ENCODE results near the gene INKA2. TPM values are rescaled to one million over a fixed set of nuclear protein-coding genes. Genes with fewer than 3 reads are reported as not detected.

Gene INKA2
- total RNA-seq (2014; rRNA removed; shearing (Covaris generic)) = 2.9 TPM in 2 replicates

- peak; percentile 92 for DNase-seq (ENCODE audit: low read depth)
Measured at GRCh38 chr1:111739194-111739924, at the start of gene INKA2. TSS of gene INKA2 (minus strand) at chr1:111739395. CDS start at chr1:111739242, 153 bp downstream.

GRCh38 chr1:111786669-111787207, 47.5 kb upstream of the INKA2 start:
- DNase-seq (ENCODE audit: low read depth) = no peak

- DNase-seq (ENCODE audit: low read depth) = no peak
Measured at GRCh38 chr1:111784273-111784901, 45.2 kb upstream of the INKA2 start.

DNA sequence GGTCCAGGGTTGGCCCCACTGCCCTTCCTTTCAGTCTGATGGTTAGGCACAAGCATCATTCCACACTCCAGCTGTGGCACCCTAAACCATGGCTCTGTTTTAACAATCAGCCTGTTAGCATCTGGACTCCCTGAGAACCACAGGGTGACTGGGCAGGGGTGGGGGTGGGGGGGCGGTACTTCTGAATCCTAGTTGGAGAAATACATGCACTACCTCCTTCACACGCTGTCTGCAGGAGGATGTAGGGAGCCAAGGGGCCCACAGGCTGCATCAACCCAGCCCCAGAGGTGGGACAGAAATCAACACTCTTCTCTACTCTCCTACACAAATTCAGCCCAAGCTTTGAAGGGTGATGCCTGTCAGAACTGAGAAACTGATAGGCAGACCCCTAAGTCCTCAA, 40.4 kb upstream of the INKA2 start:
- no peak for DNase-seq (ENCODE audit: low read depth)

DNA sequence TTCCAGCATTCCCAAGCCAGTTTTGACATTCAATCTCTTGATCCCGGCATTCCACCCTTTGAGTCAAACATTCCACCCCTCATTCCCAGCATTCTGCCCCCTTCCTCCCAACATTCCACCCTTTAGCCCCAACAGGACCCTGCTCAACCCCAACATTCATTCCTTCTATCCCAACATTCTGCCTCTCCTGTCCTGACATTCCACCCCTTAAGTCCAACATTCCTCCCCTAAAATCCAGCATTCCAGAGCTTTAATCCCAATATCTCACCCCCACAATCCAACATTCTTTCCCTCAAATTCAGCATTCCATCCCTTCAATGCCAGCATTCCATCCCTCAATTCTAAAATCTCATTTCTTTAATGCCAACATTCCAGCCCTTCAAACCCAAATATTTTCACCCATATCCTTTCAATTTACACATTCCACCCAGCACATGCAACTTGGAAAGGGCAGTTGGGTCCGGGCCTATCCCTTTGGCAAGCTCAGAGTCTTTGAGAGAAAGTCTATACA, 39.4 kb upstream of the INKA2 start:
- DNase-seq (ENCODE audit: low read depth) = no peak

DNA sequence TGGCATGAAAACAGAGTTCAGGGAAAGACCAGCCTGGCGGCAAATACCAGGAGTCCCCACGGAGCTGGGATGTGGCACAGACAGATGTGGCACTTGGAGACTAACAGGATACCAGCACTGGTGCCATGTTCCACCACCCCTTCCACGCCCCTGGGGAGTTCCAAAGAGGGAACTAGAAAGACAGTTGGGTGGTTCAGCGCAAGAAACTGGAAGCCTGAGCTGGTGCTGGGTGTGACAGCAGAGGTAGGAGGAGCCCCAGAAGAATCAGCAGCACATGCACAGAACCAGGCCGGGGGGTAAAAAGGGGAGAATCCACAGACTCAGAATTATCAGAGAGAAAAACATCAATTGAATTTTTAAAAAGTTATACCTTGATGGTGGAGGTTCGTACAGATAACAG, 38.9 kb upstream of the INKA2 start:
- DNase-seq (ENCODE audit: low read depth) = no peak

GRCh38 chr1:111777301-111777700, 38.1 kb upstream of the INKA2 start:
- no peak for DNase-seq (ENCODE audit: low read depth)

- DNase-seq (ENCODE audit: low read depth) = no peak
Measured at GRCh38 chr1:111776861-111777260, 37.7 kb upstream of the INKA2 start.

DNA sequence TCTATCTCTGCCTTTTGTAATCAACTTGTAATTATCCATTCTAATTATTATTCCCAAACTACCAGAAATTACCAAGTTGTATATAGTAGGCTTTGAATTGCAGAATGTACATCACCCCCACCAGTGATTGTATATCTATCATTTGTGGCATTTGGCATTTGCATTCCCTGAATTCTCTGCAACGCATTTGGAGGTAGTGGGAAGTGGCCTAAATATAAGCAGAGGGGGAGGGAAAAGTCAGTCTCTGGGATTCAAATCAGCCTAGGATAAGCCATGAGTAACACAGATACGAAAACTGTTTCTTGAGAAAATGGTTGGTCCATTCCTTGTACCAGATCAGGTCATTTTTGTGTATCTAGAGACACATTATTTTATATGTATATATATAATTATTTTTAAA, 37.2 kb upstream of the INKA2 start:
- DNase-seq (ENCODE audit: low read depth) = no peak

- DNase-seq (ENCODE audit: low read depth) = no peak
Measured at GRCh38 chr1:111775966-111776365, 36.8 kb upstream of the INKA2 start.

DNA sequence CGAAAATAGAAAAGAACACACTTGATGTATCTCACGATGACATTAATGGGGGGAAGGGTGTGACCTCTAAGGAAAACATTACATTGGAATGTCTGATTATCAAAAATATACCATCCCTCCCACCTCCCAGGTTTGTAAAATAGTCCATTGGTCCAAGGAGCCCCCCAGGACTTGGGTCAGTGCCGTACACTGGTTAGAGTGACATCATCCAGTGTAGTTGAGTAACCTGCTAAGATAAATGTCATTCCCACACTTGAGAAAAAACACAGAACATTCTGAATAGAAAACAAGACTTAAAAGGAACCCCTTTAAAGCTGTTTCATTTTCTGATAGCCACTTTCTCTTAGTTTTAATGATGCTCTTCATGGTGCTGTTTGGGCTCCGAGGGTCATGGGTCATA, 31.7 kb upstream of the INKA2 start:
- DNase-seq (ENCODE audit: low read depth) = no peak

- DNase-seq (ENCODE audit: low read depth) = peak; percentile 70
Measured at GRCh38 chr1:111769517-111770146, 30.4 kb upstream of the INKA2 start.

GRCh38 chr1:111768625-111769024, 29.4 kb upstream of the INKA2 start:
- no peak for DNase-seq (ENCODE audit: low read depth)

DNA sequence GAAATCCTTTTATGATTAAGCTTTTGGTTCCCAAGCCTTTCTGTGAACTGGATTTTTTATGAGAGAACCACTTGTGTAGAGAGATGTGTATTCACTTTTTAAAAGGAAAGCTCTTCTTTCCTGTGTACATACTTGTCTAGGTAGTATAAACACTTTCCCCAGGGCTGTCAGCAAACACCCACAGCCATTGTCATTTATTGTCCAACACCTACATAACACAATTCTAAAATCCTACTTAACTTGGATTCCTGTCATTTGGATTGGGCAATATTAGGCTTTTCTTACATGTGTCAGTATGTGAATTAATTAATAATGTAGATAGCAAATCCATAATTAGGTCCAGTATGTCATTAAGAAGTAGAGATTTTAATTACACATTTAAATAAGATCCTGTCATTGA, 28.8 kb upstream of the INKA2 start:
- DNase-seq (ENCODE audit: low read depth) = no peak

GRCh38 chr1:111762332-111762731, 23.1 kb upstream of the INKA2 start:
- DNase-seq (ENCODE audit: low read depth) = no peak

DNA sequence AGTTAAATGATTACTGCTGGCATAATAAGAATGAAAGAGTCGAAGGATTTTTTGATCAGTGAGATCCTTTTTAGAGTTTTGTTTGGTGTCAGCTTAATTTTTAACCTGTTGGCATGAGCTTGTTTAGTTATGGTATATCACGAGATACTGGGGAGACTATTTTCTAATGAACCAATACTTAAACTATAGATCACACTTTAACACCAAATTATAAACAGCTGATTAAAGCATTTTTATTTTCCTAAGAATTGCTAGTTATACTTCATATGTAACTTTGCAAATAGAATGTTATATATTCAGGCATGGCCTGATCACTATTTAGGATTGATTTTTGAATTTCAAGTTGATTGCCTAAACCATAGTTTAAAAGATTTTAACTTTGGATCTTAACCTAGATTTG, 22.5 kb upstream of the INKA2 start:
- no peak for DNase-seq (ENCODE audit: low read depth)

GRCh38 chr1:111758373-111758772, 19.2 kb upstream of the INKA2 start:
- no peak for DNase-seq (ENCODE audit: low read depth)

DNA sequence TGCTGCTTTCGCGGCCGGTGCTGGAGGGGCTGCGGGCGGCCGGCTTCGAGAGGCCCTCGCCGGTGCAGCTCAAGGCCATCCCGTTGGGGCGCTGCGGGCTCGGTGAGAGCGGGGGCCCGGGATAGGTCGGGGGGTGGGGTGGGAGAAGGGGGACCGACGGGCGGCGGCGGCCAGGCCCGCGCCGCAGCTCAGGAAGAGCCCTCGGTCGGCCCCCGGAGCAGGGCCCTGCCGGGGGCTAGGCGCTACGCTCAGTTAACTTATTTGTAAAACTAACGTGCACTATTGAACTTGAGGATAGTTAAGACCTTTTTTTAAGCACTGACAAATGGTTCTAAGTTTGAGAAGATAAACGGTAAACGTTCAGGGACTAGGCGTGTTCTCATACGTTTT, 16.9 kb upstream of the INKA2 start:
- DNase-seq (ENCODE audit: low read depth) = no peak

DNA sequence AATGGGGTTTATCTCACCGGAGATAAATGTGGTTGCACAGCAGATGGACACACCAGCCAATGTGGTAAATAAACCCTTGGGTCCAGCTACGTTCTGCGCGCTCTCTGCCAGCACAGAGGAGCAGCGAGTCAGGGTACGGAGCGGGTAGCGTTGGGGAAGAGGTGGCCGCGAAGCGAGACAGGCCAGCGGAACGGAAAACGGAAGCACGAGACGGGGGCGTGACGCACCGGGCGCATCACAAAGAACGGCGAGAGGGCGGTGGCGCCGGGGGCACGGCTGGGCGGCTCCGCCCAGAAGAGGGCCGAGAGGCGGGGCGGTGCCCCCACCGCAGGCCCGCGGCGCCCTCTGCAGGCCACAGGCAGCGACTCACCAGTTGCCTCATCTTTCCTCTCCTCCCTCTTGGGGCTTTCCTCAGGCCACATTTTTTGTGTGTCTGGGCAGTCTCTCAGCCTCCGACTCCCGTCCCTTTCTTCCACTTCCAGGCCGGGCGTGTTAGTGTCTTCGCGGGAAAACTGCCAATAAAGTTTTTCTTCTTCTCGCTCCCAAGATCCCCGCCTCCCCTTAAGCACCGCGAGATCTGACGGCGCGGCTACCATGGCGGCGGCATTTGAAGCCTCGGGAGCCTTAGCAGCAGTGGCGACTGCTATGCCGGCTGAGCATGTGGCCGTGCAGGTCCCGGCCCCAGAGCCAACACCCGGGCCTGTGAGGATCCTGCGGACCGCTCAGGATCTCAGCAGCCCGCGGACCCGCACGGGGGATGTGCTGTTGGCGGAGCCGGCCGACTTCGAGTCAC, 16.3 kb upstream of the INKA2 start, which contains the start of gene DDX20:
Gene DDX20, plus strand, starts transcription at position 571 of the 793 bp plus-strand sequence. Its CDS starts 24 bp downstream, at position 595.
- DNase-seq (ENCODE audit: low read depth) = peak; percentile 97

DNA sequence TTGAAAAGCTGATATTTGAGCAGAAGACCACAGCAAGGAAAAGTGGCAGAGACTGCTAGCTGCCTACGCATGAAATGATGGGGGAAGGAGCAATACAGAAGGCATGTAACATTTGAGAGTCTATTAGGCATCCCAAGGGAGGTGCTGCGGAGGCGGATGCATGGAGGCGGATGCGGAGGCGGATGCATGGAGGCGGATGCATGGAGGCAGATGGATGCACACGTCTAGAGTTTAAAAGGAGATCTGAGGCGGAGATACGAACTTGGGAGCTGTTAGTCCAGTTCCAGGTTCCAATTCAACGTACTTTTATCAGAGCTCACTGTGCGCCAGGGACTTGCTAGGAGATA, 15.8 kb upstream of the INKA2 start:
- DNase-seq (ENCODE audit: low read depth) = peak; percentile 67

DNA sequence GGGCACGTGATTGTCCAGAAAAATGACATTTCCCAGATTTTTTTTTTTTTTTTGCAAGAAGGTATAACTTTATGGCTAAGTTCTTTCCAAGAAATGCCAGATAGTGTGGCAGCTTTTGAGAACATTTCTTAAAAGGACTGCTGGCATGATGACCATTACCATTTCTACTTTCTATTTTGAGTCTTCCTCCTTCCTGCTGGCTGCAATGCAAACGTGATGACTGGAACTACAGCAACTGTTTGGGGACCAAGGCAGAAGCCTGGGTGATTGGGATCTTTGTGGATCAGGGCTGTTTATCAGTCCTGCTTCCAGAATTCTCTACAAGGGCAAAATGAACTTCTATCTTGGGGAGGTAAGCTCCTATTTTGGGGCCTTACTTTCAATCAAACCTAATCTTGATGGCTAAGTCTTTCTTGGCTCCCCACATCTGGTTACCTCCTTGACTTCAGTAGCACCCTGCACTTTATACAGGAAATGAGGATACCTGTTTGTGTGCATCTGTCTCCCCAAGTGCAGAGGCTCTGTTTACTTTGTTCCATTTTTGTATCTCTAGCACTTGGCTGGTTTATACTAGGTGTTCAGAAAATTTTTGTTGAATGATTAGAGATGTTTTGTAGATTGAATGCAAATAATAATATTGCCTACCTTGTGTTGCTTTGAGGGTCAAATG, 12.8 kb upstream of the INKA2 start:
- no peak for DNase-seq (ENCODE audit: low read depth)
